GM12878 (cell line): ENCODE results near the gene ZNF512B. TPM values are rescaled to one million over a fixed set of nuclear protein-coding genes. Genes with fewer than 3 reads are reported as not detected.

Experiments
- ATAC-seq: fragments of 200-7000 bp; cut with Tn5 transposase; 3 replicates; pipeline ENCODE4 v1.9.1; 2020; ENCODE audit warnings: mild to moderate bottlenecking, moderate library complexity
- BruUV-seq: library from RNA; stranded (reverse); fragments of 400-500 nt; replicated peaks from 2 replicates; lab custom pipeline; 2021; lab: Mats Ljungman, UMichigan
- CTCF ChIA-PET: fragments of 300-600 bp; sonication (Branson Sonifier 250); formaldehyde crosslinking; extraction: SDS; loops from one replicate; lab custom pipeline; 2021; ENCODE audit warnings: inconsistent platforms; lab: Yijun Ruan, JAX
- POLR2A ChIA-PET: fragments of 350-600 bp; formaldehyde crosslinking; extraction: SDS; loops from one replicate; lab custom pipeline; 2021; ENCODE audit warnings: inconsistent platforms; lab: Charles Lee
- RAD21 ChIA-PET: fragments of 300-600 bp; sonication (Branson Sonifier 250); formaldehyde crosslinking; loops from one replicate; lab custom pipeline; 2023; ENCODE audit warnings: antibody characterized with exemption; ENCODE audit not compliant: unreplicated experiment; lab: Charles Lee
- SMC1A ChIA-PET: fragments of 300-600 bp; sonication (Branson Sonifier 250); formaldehyde crosslinking; loops from one replicate; lab custom pipeline; 2023; ENCODE audit not compliant: unreplicated experiment, uncharacterized antibody; lab: Charles Lee
- DNase-seq: peaks from one replicate; pipeline ENCODE4 v3.0.0-alpha.2; 2011; ENCODE audit warnings: low read depth, low spot score
- FAIRE-seq: peaks from 3 replicates; lab custom pipeline; 2011; peaks lifted over from hg19 to GRCh38; lab: Jason Lieb, UNC
- H2AFZ ChIP-seq: 2 replicates; pipeline ENCODE4 v1.6.0; 2011; ENCODE audit warnings: low read depth, low read length, control low read depth; ENCODE audit not compliant: control insufficient read depth
- H3K27ac ChIP-seq: 2 replicates; pipeline ENCODE4 v1.5.1; 2011; ENCODE audit warnings: control low read depth; ENCODE audit not compliant: control insufficient read depth, insufficient read depth
- H3K27me3 ChIP-seq, 2 experiments: replicated peaks in 1 of 2; 2 replicates each; pipeline versions ENCODE4 v1.6.0 to v1.6.1; 2011; ENCODE audit warnings: low read length in 1 of 2; ENCODE audit not compliant: control insufficient read depth in 2 of 2, insufficient read depth in 2 of 2
- H3K36me3 ChIP-seq, 2 experiments: 2 replicates each; pipeline ENCODE4 v1.5.1; 2011; ENCODE audit warnings: low read length in 1 of 2; ENCODE audit not compliant: control insufficient read depth in 2 of 2, insufficient read depth in 2 of 2
- H3K4me1 ChIP-seq: 2 replicates; pipeline ENCODE4 v1.6.1; 2011; ENCODE audit warnings: mild to moderate bottlenecking, low read length, moderate library complexity, mixed read lengths; ENCODE audit not compliant: control insufficient read depth, insufficient read depth
- H3K4me2 ChIP-seq: 2 replicates; pipeline ENCODE4 v1.6.0; 2011; ENCODE audit warnings: control low read depth; ENCODE audit not compliant: control insufficient read depth, insufficient read depth
- H3K4me3 ChIP-seq: fragments of 200-600 bp; sonication (generic); 2 replicates; pipeline ENCODE4 v1.5.1; 2016
- H3K79me2 ChIP-seq: 2 replicates; pipeline ENCODE4 v1.6.0; 2011; ENCODE audit warnings: low read length; ENCODE audit not compliant: control insufficient read depth, insufficient read depth
- H3K9ac ChIP-seq: 2 replicates; pipeline ENCODE4 v1.8.0; 2011; ENCODE audit warnings: low read length, control low read depth, mixed read lengths; ENCODE audit not compliant: control insufficient read depth, insufficient read depth
- H3K9me3 ChIP-seq: replicated peaks from 3 replicates; pipeline ENCODE4 v1.5.1; 2011; ENCODE audit warnings: mild to moderate bottlenecking, low read length; ENCODE audit not compliant: control insufficient read depth, insufficient read depth
- H4K20me1 ChIP-seq: 2 replicates; pipeline ENCODE4 v1.6.0; 2011; ENCODE audit not compliant: control insufficient read depth, insufficient read depth
- BRCA1 ChIP-seq: IDR thresholded peaks from 2 replicates; pipeline ENCODE4 v1.6.1; 2011; ENCODE audit warnings: low read depth, low read length, improper control_type of control experiment
- HDGF ChIP-seq: fragments of 450-650 bp; IDR thresholded peaks from 2 replicates; pipeline ENCODE4 v1.6.1; 2016; ENCODE audit warnings: antibody characterized with exemption
- NFYB ChIP-seq: IDR thresholded peaks from 2 replicates; pipeline ENCODE4 v1.6.1; 2011; ENCODE audit warnings: low read depth, mild to moderate bottlenecking, low read length, improper control_type of control experiment, moderate library complexity; ENCODE audit not compliant: insufficient read depth
- RUNX3 ChIP-seq: IDR thresholded peaks from 2 replicates; pipeline ENCODE4 v1.6.1; 2012; ENCODE audit warnings: low read length, inconsistent platforms
- ZNF274 ChIP-seq: IDR thresholded peaks from one replicate; pipeline ENCODE4 v1.8.0; 2011; ENCODE audit not compliant: insufficient read length, insufficient read depth
- ZNF384 ChIP-seq: IDR thresholded peaks from 2 replicates; pipeline ENCODE4 v1.6.1; 2012; ENCODE audit warnings: low read depth, mild to moderate bottlenecking, low read length, improper control_type of control experiment, borderline replicate concordance
- WGBS: methylation state at CpG from one replicate; pipeline ENCODE4 v1.1.6; 2016; ENCODE audit warnings: low lambda C conversion rate; ENCODE audit not compliant: insufficient replicate concordance, insufficient coverage; ENCODE audit errors: missing lambda C conversion rate; 5-methylcytosine and 5-hydroxymethylcytosine counted together
- in situ Hi-C: fragments of 300-500 bp; cut with MboI; formaldehyde crosslinking; loops from 9 replicates; pipeline ENCODE4 v1.14.3; 2018; ENCODE audit warnings: mixed read lengths
- intact Hi-C: fragments of 100-400 bp; cut with micrococcal nuclease; formaldehyde crosslinking; loops from one replicate; pipeline ENCODE4 v1.14.2; 2022; ENCODE audit not compliant: unreplicated experiment
- polyA plus RNA-seq, 11 experiments: library from polyadenylated mRNA; depleted of rRNA in 4 of 11; unstranded in 6 of 11; stranded (reverse) in 5 of 11; fragments of >200 nt; fragmentation: Nextera tagmentation in 4 of 11; fragmentation: Illumina TruSeq in 1 of 11; extraction: Ambion mirVana in 4 of 11; extraction: Trizol in 1 of 11; gene quantifications; 1 replicate in 1 of 11; 2 replicates in 10 of 11; pipeline versions ENCODE4 v1.2.1 to v1.2.3, GENCODE V29; 2011 to 2016; ENCODE audit warnings: inconsistent platforms in 2 of 11, missing spikeins in 2 of 11, low read depth in 1 of 11
- total RNA-seq, 4 experiments: library from RNA; depleted of rRNA in 3 of 4; stranded (reverse); fragments of >200 nt in 3 of 4; fragmentation: Illumina TruSeq in 1 of 4; extraction: Trizol in 1 of 4; gene quantifications; 2 replicates each; pipeline versions ENCODE4 v1.2.1 to v1.2.3, GENCODE V29; 2013 to 2021
- TF ChIP-seq, protein P1 (sequence below): fragments of 450-650 bp; IDR thresholded peaks from 2 replicates; pipeline ENCODE4 v1.6.1; 2018; ENCODE audit warnings: borderline replicate concordance, mild to moderate bottlenecking; ENCODE audit not compliant: partially characterized antibody
- TF ChIP-seq, protein P2 (sequence below): fragments of 450-650 bp; formaldehyde crosslinking; IDR thresholded peaks from 2 replicates; pipeline ENCODE4 v1.4.0; 2022; ENCODE audit warnings: mild to moderate bottlenecking, moderate library complexity
- TF ChIP-seq, protein P3 (sequence below): fragments of 150-350 bp; IDR thresholded peaks from 2 replicates; pipeline ENCODE4 v1.6.1; 2016; ENCODE audit warnings: low read depth, low read length
- TF ChIP-seq, protein P4 (sequence below): IDR thresholded peaks from 2 replicates; pipeline ENCODE4 v1.6.1; 2011; ENCODE audit warnings: borderline replicate concordance, low read depth, mild to moderate bottlenecking, moderate library complexity, mixed read lengths, low read length; ENCODE audit not compliant: insufficient read depth; ENCODE audit errors: extremely low read length
- TF ChIP-seq, protein P5 (sequence below): fragments of 450-650 bp; IDR thresholded peaks from 2 replicates; pipeline ENCODE4 v1.6.1; 2014; ENCODE audit warnings: mild to moderate bottlenecking

ZNF512B gene
- total and polyA plus RNA-seq, 10 of the 15 experiments (the other 5 are each of a cell fraction or from before 2014, with no cell fraction given), result 0.06 to 23.9 (median 4.0) TPM

DNA sequence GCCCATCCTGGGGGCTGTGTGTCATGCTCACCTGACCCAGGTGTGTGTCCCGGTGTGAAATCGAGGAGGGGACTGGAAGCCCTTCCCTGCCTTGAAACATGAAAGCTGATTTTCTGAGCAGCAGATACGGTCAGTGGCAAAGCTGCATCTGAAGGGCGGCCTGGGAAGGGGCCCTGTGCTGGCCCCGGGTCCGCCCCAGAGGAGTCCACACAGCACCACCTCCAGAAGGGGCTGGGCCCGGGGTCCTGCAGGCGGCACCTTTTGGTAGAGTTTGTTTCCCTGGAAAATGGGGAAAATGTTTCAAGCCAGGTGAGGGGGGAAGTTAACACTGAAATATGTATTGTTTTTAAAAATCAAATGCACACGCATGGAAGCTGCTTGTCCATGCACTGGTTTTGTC lies 34.3 kb downstream of the ZNF512B start:
- TF ChIP-seq BRCA1 (no peak), RUNX3 (no peak), ZNF274 (no peak), NFYB (no peak), ZNF384 (no peak), HDGF (no peak)
- TF ChIP-seq, protein P1, sequence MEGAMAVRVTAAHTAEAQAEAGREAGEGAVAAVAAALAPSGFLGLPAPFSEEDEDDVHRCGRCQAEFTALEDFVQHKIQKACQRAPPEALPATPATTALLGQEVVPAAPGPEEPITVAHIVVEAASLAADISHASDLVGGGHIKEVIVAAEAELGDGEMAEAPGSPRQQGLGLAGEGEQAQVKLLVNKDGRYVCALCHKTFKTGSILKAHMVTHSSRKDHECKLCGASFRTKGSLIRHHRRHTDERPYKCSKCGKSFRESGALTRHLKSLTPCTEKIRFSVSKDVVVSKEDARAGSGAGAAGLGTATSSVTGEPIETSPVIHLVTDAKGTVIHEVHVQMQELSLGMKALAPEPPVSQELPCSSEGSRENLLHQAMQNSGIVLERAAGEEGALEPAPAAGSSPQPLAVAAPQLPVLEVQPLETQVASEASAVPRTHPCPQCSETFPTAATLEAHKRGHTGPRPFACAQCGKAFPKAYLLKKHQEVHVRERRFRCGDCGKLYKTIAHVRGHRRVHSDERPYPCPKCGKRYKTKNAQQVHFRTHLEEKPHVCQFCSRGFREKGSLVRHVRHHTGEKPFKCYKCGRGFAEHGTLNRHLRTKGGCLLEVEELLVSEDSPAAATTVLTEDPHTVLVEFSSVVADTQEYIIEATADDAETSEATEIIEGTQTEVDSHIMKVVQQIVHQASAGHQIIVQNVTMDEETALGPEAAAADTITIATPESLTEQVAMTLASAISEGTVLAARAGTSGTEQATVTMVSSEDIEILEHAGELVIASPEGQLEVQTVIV, result no peak
- TF ChIP-seq, protein P2, sequence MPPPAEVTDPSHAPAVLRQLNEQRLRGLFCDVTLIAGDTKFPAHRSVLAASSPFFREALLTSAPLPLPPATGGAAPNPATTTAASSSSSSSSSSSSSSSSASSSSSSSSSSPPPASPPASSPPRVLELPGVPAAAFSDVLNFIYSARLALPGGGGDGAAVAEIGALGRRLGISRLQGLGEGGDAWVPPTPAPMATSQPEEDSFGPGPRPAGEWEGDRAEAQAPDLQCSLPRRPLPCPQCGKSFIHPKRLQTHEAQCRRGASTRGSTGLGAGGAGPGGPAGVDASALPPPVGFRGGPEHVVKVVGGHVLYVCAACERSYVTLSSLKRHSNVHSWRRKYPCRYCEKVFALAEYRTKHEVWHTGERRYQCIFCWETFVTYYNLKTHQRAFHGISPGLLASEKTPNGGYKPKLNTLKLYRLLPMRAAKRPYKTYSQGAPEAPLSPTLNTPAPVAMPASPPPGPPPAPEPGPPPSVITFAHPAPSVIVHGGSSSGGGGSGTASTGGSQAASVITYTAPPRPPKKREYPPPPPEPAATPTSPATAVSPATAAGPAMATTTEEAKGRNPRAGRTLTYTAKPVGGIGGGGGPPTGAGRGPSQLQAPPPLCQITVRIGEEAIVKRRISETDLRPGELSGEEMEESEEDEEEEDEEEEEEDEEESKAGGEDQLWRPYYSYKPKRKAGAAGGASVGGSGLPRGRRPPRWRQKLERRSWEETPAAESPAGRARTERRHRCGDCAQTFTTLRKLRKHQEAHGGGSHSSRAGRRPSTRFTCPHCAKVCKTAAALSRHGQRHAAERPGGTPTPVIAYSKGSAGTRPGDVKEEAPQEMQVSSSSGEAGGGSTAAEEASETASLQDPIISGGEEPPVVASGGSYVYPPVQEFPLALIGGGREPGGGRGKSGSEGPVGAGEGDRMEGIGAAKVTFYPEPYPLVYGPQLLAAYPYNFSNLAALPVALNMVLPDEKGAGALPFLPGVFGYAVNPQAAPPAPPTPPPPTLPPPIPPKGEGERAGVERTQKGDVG (CRISPR knock-in tag), result no peak
- TF ChIP-seq, protein P3, sequence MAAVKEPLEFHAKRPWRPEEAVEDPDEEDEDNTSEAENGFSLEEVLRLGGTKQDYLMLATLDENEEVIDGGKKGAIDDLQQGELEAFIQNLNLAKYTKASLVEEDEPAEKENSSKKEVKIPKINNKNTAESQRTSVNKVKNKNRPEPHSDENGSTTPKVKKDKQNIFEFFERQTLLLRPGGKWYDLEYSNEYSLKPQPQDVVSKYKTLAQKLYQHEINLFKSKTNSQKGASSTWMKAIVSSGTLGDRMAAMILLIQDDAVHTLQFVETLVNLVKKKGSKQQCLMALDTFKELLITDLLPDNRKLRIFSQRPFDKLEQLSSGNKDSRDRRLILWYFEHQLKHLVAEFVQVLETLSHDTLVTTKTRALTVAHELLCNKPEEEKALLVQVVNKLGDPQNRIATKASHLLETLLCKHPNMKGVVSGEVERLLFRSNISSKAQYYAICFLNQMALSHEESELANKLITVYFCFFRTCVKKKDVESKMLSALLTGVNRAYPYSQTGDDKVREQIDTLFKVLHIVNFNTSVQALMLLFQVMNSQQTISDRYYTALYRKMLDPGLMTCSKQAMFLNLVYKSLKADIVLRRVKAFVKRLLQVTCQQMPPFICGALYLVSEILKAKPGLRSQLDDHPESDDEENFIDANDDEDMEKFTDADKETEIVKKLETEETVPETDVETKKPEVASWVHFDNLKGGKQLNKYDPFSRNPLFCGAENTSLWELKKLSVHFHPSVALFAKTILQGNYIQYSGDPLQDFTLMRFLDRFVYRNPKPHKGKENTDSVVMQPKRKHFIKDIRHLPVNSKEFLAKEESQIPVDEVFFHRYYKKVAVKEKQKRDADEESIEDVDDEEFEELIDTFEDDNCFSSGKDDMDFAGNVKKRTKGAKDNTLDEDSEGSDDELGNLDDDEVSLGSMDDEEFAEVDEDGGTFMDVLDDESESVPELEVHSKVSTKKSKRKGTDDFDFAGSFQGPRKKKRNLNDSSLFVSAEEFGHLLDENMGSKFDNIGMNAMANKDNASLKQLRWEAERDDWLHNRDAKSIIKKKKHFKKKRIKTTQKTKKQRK, result no peak
- TF ChIP-seq, protein P4, sequence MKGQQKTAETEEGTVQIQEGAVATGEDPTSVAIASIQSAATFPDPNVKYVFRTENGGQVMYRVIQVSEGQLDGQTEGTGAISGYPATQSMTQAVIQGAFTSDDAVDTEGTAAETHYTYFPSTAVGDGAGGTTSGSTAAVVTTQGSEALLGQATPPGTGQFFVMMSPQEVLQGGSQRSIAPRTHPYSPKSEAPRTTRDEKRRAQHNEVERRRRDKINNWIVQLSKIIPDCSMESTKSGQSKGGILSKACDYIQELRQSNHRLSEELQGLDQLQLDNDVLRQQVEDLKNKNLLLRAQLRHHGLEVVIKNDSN, result no peak
- TF ChIP-seq, protein P5, sequence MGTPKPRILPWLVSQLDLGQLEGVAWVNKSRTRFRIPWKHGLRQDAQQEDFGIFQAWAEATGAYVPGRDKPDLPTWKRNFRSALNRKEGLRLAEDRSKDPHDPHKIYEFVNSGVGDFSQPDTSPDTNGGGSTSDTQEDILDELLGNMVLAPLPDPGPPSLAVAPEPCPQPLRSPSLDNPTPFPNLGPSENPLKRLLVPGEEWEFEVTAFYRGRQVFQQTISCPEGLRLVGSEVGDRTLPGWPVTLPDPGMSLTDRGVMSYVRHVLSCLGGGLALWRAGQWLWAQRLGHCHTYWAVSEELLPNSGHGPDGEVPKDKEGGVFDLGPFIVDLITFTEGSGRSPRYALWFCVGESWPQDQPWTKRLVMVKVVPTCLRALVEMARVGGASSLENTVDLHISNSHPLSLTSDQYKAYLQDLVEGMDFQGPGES, result no peak
- H4K20me1 ChIP-seq, result no peaks in the 10 kb centered on the region
- H3K79me2 ChIP-seq, result no peaks in the 10 kb centered on the region
- in situ Hi-C loops, result no loop called here
- H3K4me1 ChIP-seq, result no peaks in the 10 kb centered on the region
- H3K4me3 ChIP-seq, result no peak overlapping the region
- WGBS, result 99% methylated on average over 9 of the region's 9 CpGs
- ChIA-PET SMC1A (no interaction called here), POLR2A (no interaction called here), RAD21 (no interaction called here), CTCF (no interaction called here)
- no peak overlapping the region for H3K9ac ChIP-seq
- DNase-seq (no peak), ATAC-seq (no peak), FAIRE-seq (no peak)
- no peaks in the 10 kb centered on the region for H3K9me3 ChIP-seq
- H3K27me3 ChIP-seq, result no peaks in the 10 kb centered on the region
- peaks cover 0 to 35% of the 10 kb centered on the region in 2 experiments; a peak in 2 of 4 replicates for H3K36me3 ChIP-seq
- H3K27ac ChIP-seq, result no peak overlapping the region
- intact Hi-C loops, result no loop called here
- no peak overlapping the region for H2AFZ ChIP-seq
- no TSS peak for BruUV-seq
- no peak overlapping the region for H3K4me2 ChIP-seq
